Right atrium auricular region (tissue), 2 donors: Measurements from ENCODE around the gene CCL5. TPM values are rescaled to one million over a fixed set of nuclear protein-coding genes. Genes with fewer than 3 reads are reported as not detected.

Experiments used
- DNase-seq: peaks from one replicate; pipeline ENCODE4 v3.0.0-alpha.2; 2019; ENCODE audit warnings: low spot score
- H3K27ac ChIP-seq, 2 donors: fragments of 200-600 bp; sonication (generic); 1 replicate in 1 of 2; 2 replicates in 1 of 2; pipeline ENCODE4 v1.5.1; 2016 to 2019
- H3K27me3 ChIP-seq, 2 donors: fragments of 200-600 bp; sonication (generic); one replicate each; pipeline versions ENCODE4 v1.5.1 to v1.6.0; 2017 to 2019
- H3K36me3 ChIP-seq: fragments of 200-600 bp; sonication (generic); one replicate; pipeline ENCODE4 v1.5.1; 2016
- H3K4me1 ChIP-seq, 2 donors: fragments of 200-600 bp; sonication (generic); one replicate each; pipeline versions ENCODE4 v1.5.1 to v1.6.0; 2017 to 2019
- H3K4me3 ChIP-seq, 2 donors: fragments of 200-600 bp; sonication (generic); 1 replicate in 1 of 2; 2 replicates in 1 of 2; pipeline ENCODE4 v1.5.1; 2017 to 2019; ENCODE audit warnings: mild to moderate bottlenecking in 1 of 2, moderate library complexity in 1 of 2
- H3K9me3 ChIP-seq, 2 donors: fragments of 200-600 bp; sonication (generic); one replicate each; pipeline ENCODE4 v1.5.1; 2019
- total RNA-seq, 2 donors: library from RNA; depleted of rRNA; stranded (reverse); fragments of >200 nt; gene quantifications; one replicate each; pipeline ENCODE4 v1.1.0, GENCODE V29; 2016
- TF ChIP-seq, protein P1 (sequence below), 2 donors: fragments of 200-600 bp; sonication (generic); IDR thresholded peaks; one replicate each; pipeline ENCODE4 v1.5.1; 2019; ENCODE audit warnings: antibody characterized with exemption in 2 of 2

Gene CCL5
- total RNA-seq, 2 donors from 2014 or later, result 1.0 to 3.1 TPM

DNA sequence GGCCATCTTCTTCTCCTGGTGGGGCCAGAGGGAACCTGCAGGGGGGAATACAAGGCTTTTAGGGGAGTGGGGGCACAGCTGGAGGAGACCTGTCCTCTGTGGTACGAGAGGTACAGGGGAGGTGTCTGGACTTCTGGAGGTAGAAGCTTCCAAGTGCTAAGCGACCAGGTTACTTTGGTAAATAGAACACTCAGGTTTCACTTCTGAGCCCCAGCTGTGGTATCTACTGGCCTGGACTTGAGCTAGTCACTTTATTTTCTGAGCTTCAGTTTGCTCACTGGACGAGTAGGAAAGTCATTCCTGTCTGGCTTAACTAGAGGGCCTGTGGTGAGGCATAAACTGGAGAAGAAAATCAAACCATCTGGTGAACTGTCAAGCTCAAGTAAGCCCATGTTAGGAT is 11.4 kb downstream of the CCL5 start, which contains the start of gene HEATR9:
HEATR9 (minus strand) TSS at position 155 of the 400 bp plus-strand sequence; CDS start at position 6, 149 bp downstream.
- Histone ChIP-seq H3K36me3 (no peaks in the 10 kb centered on the region), H3K27me3 (no peaks in the 10 kb centered on the region), H3K4me3 (no peak within 1 kb of the TSS), H3K4me1 (peaks cover 0 to 4% of the 10 kb centered on the region in 2 donors), H3K9me3 (no peaks in the 10 kb centered on the region), H3K27ac (no peak within 1 kb of the TSS)
- DNase-seq, result no peak
- TF ChIP-seq, protein P1, sequence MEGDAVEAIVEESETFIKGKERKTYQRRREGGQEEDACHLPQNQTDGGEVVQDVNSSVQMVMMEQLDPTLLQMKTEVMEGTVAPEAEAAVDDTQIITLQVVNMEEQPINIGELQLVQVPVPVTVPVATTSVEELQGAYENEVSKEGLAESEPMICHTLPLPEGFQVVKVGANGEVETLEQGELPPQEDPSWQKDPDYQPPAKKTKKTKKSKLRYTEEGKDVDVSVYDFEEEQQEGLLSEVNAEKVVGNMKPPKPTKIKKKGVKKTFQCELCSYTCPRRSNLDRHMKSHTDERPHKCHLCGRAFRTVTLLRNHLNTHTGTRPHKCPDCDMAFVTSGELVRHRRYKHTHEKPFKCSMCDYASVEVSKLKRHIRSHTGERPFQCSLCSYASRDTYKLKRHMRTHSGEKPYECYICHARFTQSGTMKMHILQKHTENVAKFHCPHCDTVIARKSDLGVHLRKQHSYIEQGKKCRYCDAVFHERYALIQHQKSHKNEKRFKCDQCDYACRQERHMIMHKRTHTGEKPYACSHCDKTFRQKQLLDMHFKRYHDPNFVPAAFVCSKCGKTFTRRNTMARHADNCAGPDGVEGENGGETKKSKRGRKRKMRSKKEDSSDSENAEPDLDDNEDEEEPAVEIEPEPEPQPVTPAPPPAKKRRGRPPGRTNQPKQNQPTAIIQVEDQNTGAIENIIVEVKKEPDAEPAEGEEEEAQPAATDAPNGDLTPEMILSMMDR (IDR thresholded peaks at IDR 0.05), result no peak

DNA sequence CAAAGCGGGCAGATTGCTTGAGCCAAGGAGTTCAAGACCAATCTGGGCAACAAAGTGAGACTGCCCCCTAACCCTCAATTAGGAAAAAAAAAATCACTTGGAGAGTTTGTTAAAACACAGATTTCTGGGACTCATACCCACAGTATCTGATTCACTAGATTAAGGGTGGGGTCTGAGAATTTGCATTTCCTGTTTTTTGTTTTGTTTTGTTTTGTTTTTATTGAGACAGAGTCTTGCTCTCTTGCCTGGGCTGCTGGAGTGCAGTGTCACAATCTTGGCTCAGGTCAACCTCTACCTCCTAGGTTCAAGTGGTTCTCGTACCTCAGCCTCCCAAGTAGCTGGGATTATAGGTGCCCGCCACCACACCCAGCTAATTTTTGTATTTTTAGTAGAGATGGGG is 12.6 kb downstream of the CCL5 start:
- Histone ChIP-seq H3K36me3 (no peaks in the 10 kb centered on the region), H3K27me3 (no peaks in the 10 kb centered on the region), H3K4me3 (no peak overlapping the region), H3K9me3 (no peaks in the 10 kb centered on the region), H3K27ac (no peak overlapping the region), H3K4me1 (peaks cover 0 to 4% of the 10 kb centered on the region in 2 donors)
- TF ChIP-seq, protein P1 (IDR thresholded peaks at IDR 0.05), result no peak
- no peak for DNase-seq

DNA sequence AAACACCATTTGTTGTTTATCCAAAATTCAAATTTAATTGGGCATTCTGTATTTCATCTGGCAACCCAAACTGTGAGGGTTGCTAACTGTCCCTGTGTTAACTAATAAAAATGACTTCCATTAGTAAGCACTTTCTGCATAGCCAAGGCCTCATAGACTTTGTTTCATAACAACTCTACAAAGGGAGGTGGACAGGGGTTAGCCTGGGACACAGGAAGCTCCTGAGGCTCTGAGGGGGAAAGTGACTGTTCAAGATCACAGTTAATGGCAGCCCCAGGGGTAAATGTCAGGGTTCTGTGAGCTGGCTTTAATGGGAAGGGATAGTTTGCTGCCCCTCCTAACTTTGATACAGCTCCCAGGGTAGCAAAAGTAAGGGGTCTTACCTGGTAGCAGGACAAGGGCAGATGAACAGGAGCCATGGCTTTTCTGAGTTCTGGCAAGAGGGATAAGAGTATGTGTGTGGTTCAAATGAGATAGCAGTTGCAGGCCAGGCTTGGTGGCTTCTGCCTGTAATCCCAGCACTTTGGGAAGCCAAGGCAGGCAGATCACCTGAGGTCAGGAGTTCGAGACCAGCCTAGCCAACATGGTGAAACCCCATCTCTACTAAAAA is 13.7 kb downstream of the CCL5 start:
- Histone ChIP-seq H3K4me3 (no peak overlapping the region), H3K27me3 (no peaks in the 10 kb centered on the region), H3K36me3 (no peaks in the 10 kb centered on the region), H3K9me3 (no peaks in the 10 kb centered on the region), H3K4me1 (peaks cover 0 to 4% of the 10 kb centered on the region in 2 donors), H3K27ac (no peak overlapping the region)
- DNase-seq, result no peak
- TF ChIP-seq, protein P1 (IDR thresholded peaks at IDR 0.05), result no peak

DNA sequence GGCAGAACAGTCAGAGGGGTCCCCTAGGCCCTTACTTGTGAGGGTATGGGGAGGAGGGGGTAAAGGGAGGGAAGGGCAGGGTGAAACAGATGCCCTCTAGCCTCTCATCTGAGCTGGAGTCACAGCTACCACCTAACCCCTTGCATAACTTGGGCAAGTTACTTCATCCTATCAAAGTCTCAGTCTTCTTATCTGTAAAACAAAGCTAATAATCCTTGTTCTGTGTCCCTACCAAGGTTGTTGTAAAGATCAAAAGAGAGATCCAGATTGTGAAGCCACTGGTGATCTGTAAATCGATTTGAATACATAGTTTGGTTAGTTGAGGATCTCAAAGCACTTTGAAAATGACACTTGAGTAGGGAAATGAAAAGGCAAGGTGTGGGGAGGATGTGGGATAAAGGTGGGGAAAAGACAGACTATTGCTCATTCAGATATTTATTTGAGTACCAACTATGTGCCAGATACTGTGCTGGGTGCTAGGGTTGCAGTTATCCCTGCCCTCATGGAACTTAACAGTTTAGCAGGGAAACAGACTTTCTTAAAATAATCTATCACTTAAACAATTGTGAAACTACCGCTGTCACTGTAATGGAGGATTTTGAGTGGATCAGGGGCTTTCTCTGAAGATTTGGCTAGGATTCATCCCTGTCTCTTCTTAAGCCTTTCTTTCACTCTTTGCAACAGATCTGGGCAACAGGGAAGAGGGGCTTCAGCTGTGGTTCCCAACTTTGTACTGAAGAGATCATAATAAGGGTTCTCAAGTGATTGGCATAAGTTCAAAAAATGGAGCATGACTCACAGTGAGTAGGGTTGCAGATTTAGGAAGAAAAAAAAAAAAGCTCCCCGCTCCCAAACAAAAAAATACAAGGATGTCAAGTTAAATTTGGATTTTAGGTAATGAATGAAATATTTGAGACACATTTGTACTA is 14.5 kb downstream of the CCL5 start:
- TF ChIP-seq, protein P1 (IDR thresholded peaks at IDR 0.05), result no peak
- H3K27ac ChIP-seq, result no peak overlapping the region
- no peak for DNase-seq

DNA sequence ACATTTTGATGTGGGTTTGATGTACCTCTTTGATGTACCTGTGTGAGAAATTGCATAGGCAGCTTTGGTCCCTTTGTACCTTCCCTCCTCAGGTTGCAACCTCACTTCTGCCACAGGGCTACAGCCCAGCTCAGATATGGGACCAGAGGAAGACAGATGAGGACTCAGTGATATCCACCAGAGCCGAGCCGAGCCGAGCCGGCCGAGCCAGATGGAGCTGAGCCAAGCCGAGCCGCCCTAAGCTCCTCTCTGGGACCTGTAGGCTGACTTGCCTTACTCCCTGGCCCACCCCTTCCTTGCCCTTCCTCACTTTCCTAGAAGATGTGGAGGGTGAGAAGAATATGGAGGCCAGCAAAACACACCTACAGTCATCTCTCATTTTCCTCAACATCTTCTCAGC is 15.3 kb downstream of the CCL5 start:
- no peaks in the 10 kb centered on the region for H3K36me3 ChIP-seq
- no peak overlapping the region for H3K4me3 ChIP-seq
- H3K27ac ChIP-seq, result no peak overlapping the region
- DNase-seq, result no peak
- H3K9me3 ChIP-seq, result no peaks in the 10 kb centered on the region
- no peaks in the 10 kb centered on the region for H3K27me3 ChIP-seq
- TF ChIP-seq, protein P1 (IDR thresholded peaks at IDR 0.05), result no peak
- peaks cover 0 to 4% of the 10 kb centered on the region in 2 donors for H3K4me1 ChIP-seq

More for the DNA sequence above, 14.5 kb downstream of the CCL5 start:
- Histone ChIP-seq H3K4me3 (no peak overlapping the region), H3K36me3 (no peaks in the 10 kb centered on the region), H3K27me3 (no peaks in the 10 kb centered on the region), H3K9me3 (no peaks in the 10 kb centered on the region), H3K4me1 (peaks cover 0 to 4% of the 10 kb centered on the region in 2 donors)
